Breast epithelium (tissue), 4 donors: ENCODE measurements around the gene PRPSAP2. TPM values are rescaled to one million over a fixed set of nuclear protein-coding genes. Genes with fewer than 3 reads are reported as not detected.
A peak's percentile ranks its signal among the peaks of the same experiment; 100 is the strongest.

Experiments
- DNase-seq, 2 donors: peaks; one replicate each; pipeline ENCODE4 v3.0.0-alpha.2; 2019; ENCODE audit warnings: low spot score in 2 of 2
- H3K27ac ChIP-seq, 2 donors: fragments of 200-600 bp; sonication (generic) in 1 of 2; one replicate each; pipeline ENCODE4 v1.5.1; 2016 to 2019; ENCODE audit warnings: mild to moderate bottlenecking in 1 of 2
- H3K27me3 ChIP-seq, 2 donors: fragments of 200-600 bp; sonication (generic) in 1 of 2; one replicate each; pipeline versions ENCODE4 v1.5.1 to v1.6.0; 2017 to 2019; ENCODE audit warnings: control low read depth in 1 of 2, mild to moderate bottlenecking in 1 of 2
- H3K36me3 ChIP-seq: fragments of 200-600 bp; one replicate; pipeline ENCODE4 v1.5.1; 2019
- H3K4me1 ChIP-seq, 2 donors: fragments of 200-600 bp; sonication (generic); one replicate each; pipeline ENCODE4 v1.5.1; 2016 to 2019; ENCODE audit warnings: control low read depth in 1 of 2
- H3K4me3 ChIP-seq, 3 donors: fragments of 200-600 bp; sonication (generic); 1 replicate in 2 of 3; 2 replicates in 1 of 3; pipeline ENCODE4 v1.5.1; 2016 to 2019; ENCODE audit warnings: mild to moderate bottlenecking in 3 of 3, moderate library complexity in 2 of 3
- H3K9me3 ChIP-seq, 2 donors: fragments of 200-600 bp; sonication (generic) in 1 of 2; one replicate each; pipeline ENCODE4 v1.5.1; 2016 to 2019; ENCODE audit warnings: control low read depth in 1 of 2
- CTCF ChIP-seq, 3 donors: fragments of 450-650 bp; IDR thresholded peaks; one replicate each; pipeline ENCODE4 v1.5.1; 2016 to 2017; ENCODE audit warnings: antibody characterized with exemption in 3 of 3, mild to moderate bottlenecking in 3 of 3, moderate library complexity in 3 of 3
- POLR2A ChIP-seq: fragments of 450-650 bp; IDR thresholded peaks from one replicate; pipeline ENCODE4 v1.6.1; 2016; ENCODE audit warnings: antibody characterized with exemption, mild to moderate bottlenecking, moderate library complexity
- POLR2AphosphoS5 ChIP-seq, 3 donors: sonication (generic); formaldehyde crosslinking; IDR thresholded peaks; one replicate each; pipeline ENCODE4 v1.6.1; 2017; ENCODE audit warnings: antibody characterized with exemption in 3 of 3
- intact Hi-C: fragments of 100-400 bp; cut with DNase I; formaldehyde crosslinking; loops from one replicate; pipeline ENCODE4 v1.15.1; 2023; ENCODE audit warnings: low total_unique reads
- total RNA-seq, 3 donors: library from RNA; depleted of rRNA; stranded (reverse); fragments of >200 nt; gene quantifications; one replicate each; pipeline ENCODE4 v1.1.0, GENCODE V29; 2016

Gene PRPSAP2
- total RNA-seq, 3 donors from 2014 or later = 16.0 to 41.3 (median 23.3) TPM

- no peaks in the 10 kb centered on the region for H3K27me3 ChIP-seq
- DNase-seq = no peak
- no peaks in the 10 kb centered on the region for H3K9me3 ChIP-seq
- no peak overlapping the region for H3K27ac ChIP-seq
- TF ChIP-seq POLR2A (no peak), POLR2AphosphoS5 (IDR thresholded peaks at IDR 0.05) (no peak), CTCF (IDR thresholded peaks at IDR 0.05) (no peak)
- H3K4me3 ChIP-seq = no peak overlapping the region
- no peaks in the 10 kb centered on the region for H3K4me1 ChIP-seq
- no peaks in the 10 kb centered on the region for H3K36me3 ChIP-seq
- intact Hi-C loops = no loop called here
Measured at GRCh38 chr17:18851201-18851600, 6.7 kb upstream of the PRPSAP2 start.

- Histone ChIP-seq H3K36me3 (no peaks in the 10 kb centered on the region), H3K9me3 (no peaks in the 10 kb centered on the region), H3K4me1 (no peaks in the 10 kb centered on the region), H3K27me3 (no peaks in the 10 kb centered on the region), H3K27ac (no peak overlapping the region), H3K4me3 (no peak overlapping the region)
- intact Hi-C loops = no loop called here
- TF ChIP-seq CTCF (IDR thresholded peaks at IDR 0.05) (no peak), POLR2A (no peak), POLR2AphosphoS5 (IDR thresholded peaks at IDR 0.05) (no peak)
- peak in 1 of 2 donors; percentile 3 for DNase-seq
Measured at GRCh38 chr17:18854956-18855355, 3.0 kb upstream of the PRPSAP2 start.

GRCh38 chr17:18855831-18856569 is 1.9 kb upstream of the PRPSAP2 start:
- H3K27ac ChIP-seq = peak overlapping the region; percentile 87 to 88
- intact Hi-C loops = no loop called here
- TF ChIP-seq POLR2A (peak; percentile 76), POLR2AphosphoS5 (IDR thresholded peaks at IDR 0.05) (peak; percentile 66 to 95 (median 81)), CTCF (IDR thresholded peaks at IDR 0.05) (no peak)

GRCh38 chr17:18856570-18856915 is 1.4 kb upstream of the PRPSAP2 start:
- H3K27me3 ChIP-seq = no peaks in the 10 kb centered on the region
- intact Hi-C loops = no loop called here
- H3K27ac ChIP-seq = peak overlapping the region; percentile 87 to 88
- H3K36me3 ChIP-seq = no peaks in the 10 kb centered on the region
- no peak for DNase-seq
- H3K4me3 ChIP-seq = peak overlapping the region; percentile 42 to 76 (median 61)
- H3K9me3 ChIP-seq = no peaks in the 10 kb centered on the region
- H3K4me1 ChIP-seq = no peaks in the 10 kb centered on the region
- TF ChIP-seq CTCF (IDR thresholded peaks at IDR 0.05) (no peak), POLR2A (no peak), POLR2AphosphoS5 (IDR thresholded peaks at IDR 0.05) (no peak)

More at GRCh38 chr17:18855831-18856569, 1.9 kb upstream of the PRPSAP2 start:
- H3K27me3 ChIP-seq = no peaks in the 10 kb centered on the region
- H3K9me3 ChIP-seq = no peaks in the 10 kb centered on the region
- H3K4me3 ChIP-seq = peak overlapping the region; percentile 42 to 76 (median 61)
- H3K4me1 ChIP-seq = no peaks in the 10 kb centered on the region
- H3K36me3 ChIP-seq = no peaks in the 10 kb centered on the region
- peak; percentile 92 to 95 for DNase-seq

- Histone ChIP-seq H3K4me1 (no peaks in the 10 kb centered on the region), H3K4me3 (peak overlapping the region; percentile 72 to 98 (median 87)), H3K27ac (peak overlapping the region; percentile 95 to 96), H3K36me3 (no peaks in the 10 kb centered on the region), H3K27me3 (no peaks in the 10 kb centered on the region), H3K9me3 (no peaks in the 10 kb centered on the region)
- DNase-seq = no peak
- no peak for TF ChIP-seq POLR2AphosphoS5 (IDR thresholded peaks at IDR 0.05)
- no peak for TF ChIP-seq CTCF (IDR thresholded peaks at IDR 0.05)
- TF ChIP-seq POLR2A = no peak
- intact Hi-C loops = no loop called here
Measured at GRCh38 chr17:18858567-18859245, 775 bp downstream of the PRPSAP2 start.
